Smooth muscle cell (in vitro differentiated cells): ENCODE results near the gene POLR1A. TPM values are rescaled to one million over a fixed set of nuclear protein-coding genes. Genes with fewer than 3 reads are reported as not detected.

Experiments used
- DNase-seq: peaks from one replicate; lab custom pipeline; 2025; ENCODE audit not compliant: unreplicated experiment; lab: John Stamatoyannopoulos, UW
- H2AFZ ChIP-seq: fragments of 200-600 bp; sonication (generic); 2 replicates; pipeline ENCODE4 v1.6.0; 2016; ENCODE audit warnings: antibody characterized with exemption, low read depth, mild to moderate bottlenecking
- H3F3A ChIP-seq: fragments of 200-600 bp; sonication (generic); 2 replicates; pipeline ENCODE4 v1.6.0; 2017; ENCODE audit warnings: antibody characterized with exemption, low read depth
- H3K27ac ChIP-seq: fragments of 200-600 bp; sonication (generic); 2 replicates; pipeline ENCODE4 v1.5.1; 2016; ENCODE audit warnings: low read depth, mild to moderate bottlenecking
- H3K27me3 ChIP-seq: fragments of 200-600 bp; sonication (generic); 2 replicates; pipeline ENCODE4 v1.6.1; 2016; ENCODE audit warnings: low read depth, mild to moderate bottlenecking
- H3K36me3 ChIP-seq: fragments of 200-600 bp; sonication (generic); 2 replicates; pipeline ENCODE4 v1.5.1; 2016; ENCODE audit warnings: low read depth
- H3K4me1 ChIP-seq: fragments of 200-600 bp; sonication (generic); 2 replicates; pipeline ENCODE4 v1.5.1; 2016; ENCODE audit warnings: low read depth
- H3K4me2 ChIP-seq: fragments of 200-600 bp; sonication (generic); 2 replicates; pipeline ENCODE4 v1.6.0; 2016; ENCODE audit warnings: mild to moderate bottlenecking
- H3K4me3 ChIP-seq: fragments of 200-600 bp; sonication (generic); 2 replicates; pipeline ENCODE4 v1.5.1; 2016; ENCODE audit warnings: mild to moderate bottlenecking
- H3K79me2 ChIP-seq: fragments of 200-600 bp; sonication (generic); 2 replicates; pipeline ENCODE4 v1.6.0; 2016; ENCODE audit warnings: low read depth, mild to moderate bottlenecking
- H3K9ac ChIP-seq: fragments of 200-600 bp; sonication (generic); 2 replicates; pipeline ENCODE4 v1.6.0; 2016; ENCODE audit warnings: low read depth
- H3K9me3 ChIP-seq: fragments of 200-600 bp; sonication (generic); replicated peaks from 2 replicates; pipeline ENCODE4 v1.5.1; 2016; ENCODE audit warnings: low read depth
- H4K20me1 ChIP-seq: fragments of 200-600 bp; sonication (generic); 2 replicates; pipeline ENCODE4 v1.6.0; 2016; ENCODE audit warnings: low read depth
- CTCF ChIP-seq: fragments of 200-600 bp; sonication (generic); IDR thresholded peaks from 2 replicates; pipeline ENCODE4 v1.5.1; 2017; ENCODE audit warnings: borderline replicate concordance, mild to moderate bottlenecking, antibody characterized with exemption; ENCODE audit not compliant: insufficient read depth, poor library complexity, severe bottlenecking
- WGBS: methylation state at CpG from one replicate; pipeline ENCODE4 v1.1.7; 2016; ENCODE audit warnings: low lambda C conversion rate; 5-methylcytosine and 5-hydroxymethylcytosine counted together
- polyA plus RNA-seq: library from polyadenylated mRNA; unstranded; fragments of >200 nt; fragmentation: Nextera tagmentation; extraction: Ambion mirVana; gene quantifications from 2 replicates; pipeline ENCODE4 v1.2.1, GENCODE V29; 2016
- total RNA-seq: library from RNA; depleted of rRNA; stranded (reverse); fragments of >200 nt; gene quantifications from 2 replicates; pipeline ENCODE4 v1.2.3, GENCODE V29; 2014

Gene POLR1A
- total and polyA plus RNA-seq, 2 experiments from 2014 or later, result 4.9 to 20.8 TPM

GRCh38 chr2:86073225-86073624 lies 32.5 kb downstream of the POLR1A start:
- no peak overlapping the region for H3K4me3 ChIP-seq
- H3K27ac ChIP-seq, result no peak overlapping the region
- H3K79me2 ChIP-seq, result no peaks in the 10 kb centered on the region
- no peak overlapping the region for H3K9ac ChIP-seq
- DNase-seq, result no peak
- peaks cover 7% of the 10 kb centered on the region for H3K36me3 ChIP-seq
- H3K4me1 ChIP-seq, result no peaks in the 10 kb centered on the region
- H3K4me2 ChIP-seq, result no peak overlapping the region
- TF ChIP-seq CTCF, result no peak
- H2AFZ ChIP-seq, result no peak overlapping the region
- no peaks in the 10 kb centered on the region for H3F3A ChIP-seq
- no peaks in the 10 kb centered on the region for H4K20me1 ChIP-seq
- H3K27me3 ChIP-seq, result no peaks in the 10 kb centered on the region
- H3K9me3 ChIP-seq, result no peaks in the 10 kb centered on the region
- 100% methylated on average over 1 of the region's 1 CpG for WGBS

GRCh38 chr2:86072271-86072858 lies 33.3 kb downstream of the POLR1A start:
- Histone ChIP-seq H3K79me2 (no peaks in the 10 kb centered on the region), H3K4me3 (no peak overlapping the region), H3K27ac (no peak overlapping the region), H3K9me3 (no peaks in the 10 kb centered on the region), H2AFZ (no peak overlapping the region), H3K36me3 (peaks cover 7% of the 10 kb centered on the region), H3K27me3 (no peaks in the 10 kb centered on the region), H4K20me1 (no peaks in the 10 kb centered on the region), H3F3A (no peaks in the 10 kb centered on the region), H3K9ac (no peak overlapping the region), H3K4me1 (no peaks in the 10 kb centered on the region), H3K4me2 (no peak overlapping the region)
- DNase-seq, result no peak
- no peak for TF ChIP-seq CTCF
- WGBS, result 95% methylated on average over 9 of the region's 9 CpGs

- Histone ChIP-seq H3K4me2 (no peak overlapping the region), H3K9me3 (no peaks in the 10 kb centered on the region), H3F3A (no peaks in the 10 kb centered on the region), H4K20me1 (no peaks in the 10 kb centered on the region), H3K4me3 (no peak overlapping the region), H3K4me1 (no peaks in the 10 kb centered on the region), H3K27ac (no peak overlapping the region), H2AFZ (no peak overlapping the region), H3K9ac (no peak overlapping the region), H3K36me3 (peaks cover 7% of the 10 kb centered on the region), H3K27me3 (no peaks in the 10 kb centered on the region), H3K79me2 (no peaks in the 10 kb centered on the region)
- 92% methylated on average over 2 of the region's 2 CpGs for WGBS
- no peak for TF ChIP-seq CTCF
- DNase-seq, result no peak
These were observed 34.8 kb downstream of the POLR1A start for GRCh38 chr2:86070868-86071267.

GRCh38 chr2:86069783-86070339 lies 35.8 kb downstream of the POLR1A start:
- H3K27me3 ChIP-seq, result no peaks in the 10 kb centered on the region
- H3K4me1 ChIP-seq, result no peaks in the 10 kb centered on the region
- H3K79me2 ChIP-seq, result no peaks in the 10 kb centered on the region
- WGBS, result 97% methylated on average over 16 of the region's 16 CpGs
- DNase-seq, result no peak
- H3K27ac ChIP-seq, result no peak overlapping the region
- no peaks in the 10 kb centered on the region for H3F3A ChIP-seq
- no peak overlapping the region for H3K9ac ChIP-seq
- H3K9me3 ChIP-seq, result no peaks in the 10 kb centered on the region
- no peak overlapping the region for H3K4me3 ChIP-seq
- H3K4me2 ChIP-seq, result no peak overlapping the region
- peaks cover 11% of the 10 kb centered on the region for H3K36me3 ChIP-seq
- no peak for TF ChIP-seq CTCF
- H4K20me1 ChIP-seq, result no peaks in the 10 kb centered on the region
- H2AFZ ChIP-seq, result no peak overlapping the region
